ENCODE data around the gene PICALM. TPM values are rescaled to one million over a fixed set of nuclear protein-coding genes. Genes with fewer than 3 reads are reported as not detected.

PICALM gene
- total RNA-seq (ENCODE audit: low replicate concordance) = 137 and 149 TPM in 2 replicates
- long read RNA-seq, transcript PICALM-219 (20 exons, 3,474 nt) = major isoform, 5 of 73 reads
- long read RNA-seq, partial matches to known transcripts = 34 of 73 reads
- long read RNA-seq, other reads (novel, unspliced or antisense) = 31 of 73 reads

- TF ChIP-seq CTCF (conservative IDR thresholded peaks at IDR 0.05) = no peak
- no peaks in the 10 kb centered on the region for H3K27me3 Mint-ChIP-seq
- H3K4me3 Mint-ChIP-seq = peak within 1 kb of the TSS; percentile 97
Observed at GRCh38 chr11:86068951-86069407, at the start of gene PICALM. Gene PICALM (minus strand): TSS chr11:86069084. CDS start chr11:86068780, 304 bp downstream.

GRCh38 chr11:86118253-86118652, 49.4 kb upstream of the PICALM start:
- H3K27me3 Mint-ChIP-seq = peaks cover 7% of the 10 kb centered on the region
- no peak for TF ChIP-seq CTCF (conservative IDR thresholded peaks at IDR 0.05)
- H3K4me3 Mint-ChIP-seq = no peak overlapping the region
- H3K27ac Mint-ChIP-seq = no peak overlapping the region
- H3K36me3 Mint-ChIP-seq = no peaks in the 10 kb centered on the region
- H3K9me3 Mint-ChIP-seq = no peaks in the 10 kb centered on the region
- H3K4me1 Mint-ChIP-seq (ENCODE audit: unreplicated experiment) = peaks cover 7% of the 10 kb centered on the region
- no peak for DNase-seq (ENCODE audit: extremely low spot score, unreplicated experiment)

More at GRCh38 chr11:86068951-86069407, at the start of gene PICALM:
- peaks cover 27% of the 10 kb centered on the region for H3K4me1 Mint-ChIP-seq (ENCODE audit: unreplicated experiment)
- H3K27ac Mint-ChIP-seq = peak within 1 kb of the TSS; percentile 100
- peak; percentile 98 for DNase-seq (ENCODE audit: extremely low spot score, unreplicated experiment)
- H3K36me3 Mint-ChIP-seq = no peaks in the 10 kb centered on the region
- H3K9me3 Mint-ChIP-seq = no peaks in the 10 kb centered on the region

GRCh38 chr11:86117712-86118063, 48.8 kb upstream of the PICALM start:
- Mint-ChIP-seq H3K4me3 (no peak overlapping the region), H3K27ac (no peak overlapping the region), H3K36me3 (no peaks in the 10 kb centered on the region), H3K9me3 (no peaks in the 10 kb centered on the region), H3K27me3 (peaks cover 7% of the 10 kb centered on the region), H3K4me1 (ENCODE audit: unreplicated experiment) (peaks cover 7% of the 10 kb centered on the region)
- no peak for DNase-seq (ENCODE audit: extremely low spot score, unreplicated experiment)
- no peak for TF ChIP-seq CTCF (conservative IDR thresholded peaks at IDR 0.05)

GRCh38 chr11:86117001-86117711, 48.3 kb upstream of the PICALM start:
- no peak for TF ChIP-seq CTCF (conservative IDR thresholded peaks at IDR 0.05)
- Mint-ChIP-seq H3K27me3 (peaks cover 6% of the 10 kb centered on the region), H3K27ac (no peak overlapping the region), H3K4me1 (ENCODE audit: unreplicated experiment) (peaks cover 7% of the 10 kb centered on the region), H3K36me3 (no peaks in the 10 kb centered on the region), H3K4me3 (no peak overlapping the region), H3K9me3 (no peaks in the 10 kb centered on the region)
- no peak for DNase-seq (ENCODE audit: extremely low spot score, unreplicated experiment)

GRCh38 chr11:86116386-86116726, 47.5 kb upstream of the PICALM start:
- no peak for DNase-seq (ENCODE audit: extremely low spot score, unreplicated experiment)
- Mint-ChIP-seq H3K4me3 (no peak overlapping the region), H3K36me3 (no peaks in the 10 kb centered on the region), H3K4me1 (ENCODE audit: unreplicated experiment) (peaks cover 7% of the 10 kb centered on the region), H3K27ac (no peak overlapping the region), H3K27me3 (peaks cover 5% of the 10 kb centered on the region), H3K9me3 (no peaks in the 10 kb centered on the region)
- no peak for TF ChIP-seq CTCF (conservative IDR thresholded peaks at IDR 0.05)

All from type B pancreatic cell (in vitro differentiated cells).